Stimulated activated CD4-positive, alpha-beta T cell treated with anti-CD3 and anti-CD28 coated beads, TNF-alpha, amount 100 ng/mL, for 24 hours (primary cell): ENCODE data around the gene CTNNB1.

Experiments
- DNase-seq, 3 experiments: peaks; one replicate each; pipeline ENCODE4 v3.0.0-alpha.2; 2020; ENCODE audit warnings: low read depth in 3 of 3

The CTNNB1 gene

DNA sequence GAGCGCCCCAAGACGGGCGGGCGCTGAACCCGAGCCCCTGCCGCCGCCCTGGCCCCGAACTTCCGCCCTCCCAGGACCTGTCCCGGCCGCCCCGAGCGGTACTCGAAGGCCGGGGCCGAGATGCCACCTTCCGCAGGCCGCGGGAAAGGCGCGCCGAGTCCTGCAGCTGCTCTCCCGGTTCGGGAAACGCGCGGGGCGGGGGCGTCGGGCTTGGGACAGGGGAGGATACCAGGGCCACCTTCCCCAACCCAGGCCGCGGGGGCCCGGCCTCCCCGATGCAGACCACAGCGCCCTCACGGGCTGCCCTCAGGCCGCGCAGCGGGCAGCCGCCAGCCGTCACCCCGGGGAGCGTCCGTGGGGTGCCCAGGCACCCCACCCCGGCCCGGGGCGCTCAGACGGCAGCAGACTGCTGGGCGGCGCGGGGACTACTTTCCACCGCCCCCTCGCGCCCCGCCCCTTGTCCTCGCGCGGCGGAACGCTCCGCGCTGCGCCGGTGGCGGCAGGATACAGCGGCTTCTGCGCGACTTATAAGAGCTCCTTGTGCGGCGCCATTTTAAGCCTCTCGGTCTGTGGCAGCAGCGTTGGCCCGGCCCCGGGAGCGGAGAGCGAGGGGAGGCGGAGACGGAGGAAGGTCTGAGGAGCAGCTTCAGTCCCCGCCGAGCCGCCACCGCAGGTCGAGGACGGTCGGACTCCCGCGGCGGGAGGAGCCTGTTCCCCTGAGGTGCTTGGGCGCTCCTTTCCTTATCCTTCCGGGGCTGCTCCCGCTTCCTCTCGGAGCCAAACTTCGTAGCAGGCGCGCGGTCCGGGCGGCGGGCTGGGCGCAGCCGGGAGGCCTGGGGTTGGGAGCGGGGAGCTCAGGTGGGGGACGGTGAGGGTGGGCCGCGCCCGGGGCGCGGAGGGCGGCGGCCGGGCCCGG, at the start of gene CTNNB1:
Gene CTNNB1, plus strand, starts transcription at position 556 of the 916 bp plus-strand sequence. CDS start 24,564 bp downstream, outside the sequence.
- DNase-seq: peak; percentile 86 to 88 (median 87)

DNA sequence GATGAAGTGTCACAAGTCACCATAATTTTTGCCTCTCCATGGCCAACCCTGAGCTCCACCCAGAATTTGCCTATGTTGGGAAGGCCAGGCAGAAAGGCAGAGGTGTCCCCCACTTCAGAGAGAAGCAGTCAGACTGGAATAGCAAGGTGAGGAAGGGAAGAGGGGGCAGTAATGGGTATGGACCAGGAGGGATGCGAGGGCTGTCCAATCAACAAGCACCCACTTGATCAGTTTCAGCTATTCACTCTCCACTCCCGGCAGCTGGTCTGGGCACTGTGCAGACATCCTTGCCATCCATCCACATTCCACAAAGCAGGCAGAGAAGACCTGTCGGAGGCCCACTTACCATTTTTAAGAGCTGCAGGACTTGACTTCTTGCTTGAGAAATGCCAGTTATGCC, 43.5 kb upstream of the CTNNB1 start:
- DNase-seq: no peak

DNA sequence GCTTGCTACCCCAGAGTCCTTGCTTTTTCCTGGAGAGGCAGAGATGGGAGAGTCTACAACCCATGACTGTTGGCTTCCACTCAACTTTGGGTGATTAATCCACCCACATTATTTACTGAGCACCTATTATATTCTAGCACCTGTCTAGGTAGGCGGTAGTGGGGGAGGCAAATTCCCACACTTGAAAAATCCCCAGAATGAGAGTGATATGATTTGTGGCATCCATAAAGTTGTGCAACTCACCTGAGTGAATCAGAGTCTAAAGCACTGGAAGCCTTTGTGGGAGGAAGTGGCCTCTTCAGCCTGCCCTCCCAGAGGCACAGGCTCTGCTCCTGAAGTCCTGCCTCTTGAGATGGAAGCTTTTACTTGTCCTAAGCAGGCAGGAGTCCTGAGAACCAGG, 40.4 kb upstream of the CTNNB1 start:
- DNase-seq: no peak

DNA sequence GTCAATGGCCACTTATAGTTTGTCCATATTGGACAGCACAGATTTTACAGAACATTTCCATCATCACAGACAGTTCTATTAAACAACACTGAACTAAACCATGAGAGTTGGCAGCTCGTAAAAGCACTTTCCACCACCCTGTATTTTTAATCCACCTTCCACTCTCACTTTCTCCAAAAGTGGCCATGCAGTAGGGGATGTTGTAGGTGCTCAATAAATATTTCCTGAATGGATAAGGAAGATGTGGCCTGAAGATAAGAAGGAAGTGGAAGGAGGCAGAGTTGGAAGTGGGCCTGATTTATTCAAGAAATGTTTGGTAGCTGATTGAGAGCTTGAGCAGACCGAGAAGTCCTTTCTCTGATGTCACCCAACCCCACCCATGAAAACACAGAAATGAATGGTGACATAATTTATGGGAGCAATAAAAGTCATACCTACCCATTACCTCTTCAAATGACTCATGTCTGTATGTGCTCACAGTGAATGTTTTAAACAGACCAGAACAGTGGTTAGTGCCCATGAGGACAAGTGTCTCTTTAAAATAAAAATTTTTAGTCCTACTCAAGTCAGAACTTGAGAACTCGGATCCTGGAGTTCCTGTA, 39.6 kb upstream of the CTNNB1 start:
- no peak for DNase-seq

DNA sequence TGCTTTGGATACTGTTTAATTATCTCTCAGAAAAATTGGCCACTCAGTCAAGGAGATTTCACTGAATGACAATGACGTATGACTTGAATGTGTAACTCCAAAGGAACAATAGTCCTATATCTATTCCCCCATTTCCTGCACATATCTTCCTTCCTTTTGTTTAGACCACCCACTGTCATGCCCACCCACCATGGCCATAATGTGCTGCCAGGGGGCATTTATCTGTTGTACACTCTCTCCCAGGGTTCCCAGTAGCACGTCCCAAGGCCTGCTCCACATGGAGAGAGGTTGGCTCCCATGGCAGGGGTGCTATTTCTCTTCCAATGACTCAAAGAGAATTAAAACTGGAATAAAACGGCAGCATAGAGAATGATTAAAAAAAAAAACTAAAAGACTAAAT, 36.8 kb upstream of the CTNNB1 start:
- no peak for DNase-seq

DNA sequence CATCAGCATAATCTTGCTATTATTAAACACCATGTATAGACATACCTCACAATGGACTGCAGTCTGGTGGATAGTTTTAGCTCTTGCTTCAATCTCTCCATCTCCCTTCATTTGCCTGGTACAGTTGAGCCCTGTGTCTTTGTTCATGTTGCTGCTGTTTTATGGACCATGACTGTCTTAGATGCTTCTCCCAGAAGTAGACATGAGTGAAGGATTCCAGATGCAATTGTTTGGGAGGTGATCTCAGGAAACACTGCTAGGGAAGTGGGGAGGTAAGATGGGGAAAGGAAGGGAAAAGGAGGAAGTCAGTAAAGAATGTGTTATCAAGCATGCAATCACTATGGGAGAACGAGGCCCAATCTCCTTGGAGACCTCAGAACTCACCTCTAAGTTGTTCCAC, 36.3 kb upstream of the CTNNB1 start:
- no peak for DNase-seq

DNA sequence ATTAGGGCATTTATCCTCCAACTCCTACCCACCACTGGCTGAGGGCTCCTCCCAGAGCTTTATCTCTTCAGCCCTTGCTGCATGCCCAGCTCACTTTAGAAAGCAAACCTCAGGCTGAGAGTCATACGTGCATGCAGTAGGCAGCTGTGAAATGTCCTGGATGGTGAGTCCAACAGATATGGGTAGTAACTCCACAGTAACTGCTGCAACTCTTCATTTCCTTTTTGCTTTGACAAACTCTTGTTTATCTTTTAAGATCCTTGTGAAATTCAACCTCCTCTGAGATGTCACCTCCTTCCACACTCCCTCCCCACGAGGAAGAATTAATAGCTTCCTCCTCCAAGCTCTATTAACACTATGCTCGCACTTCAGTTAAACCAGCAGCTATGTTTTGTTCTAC, 35.9 kb upstream of the CTNNB1 start:
- no peak for DNase-seq

DNA sequence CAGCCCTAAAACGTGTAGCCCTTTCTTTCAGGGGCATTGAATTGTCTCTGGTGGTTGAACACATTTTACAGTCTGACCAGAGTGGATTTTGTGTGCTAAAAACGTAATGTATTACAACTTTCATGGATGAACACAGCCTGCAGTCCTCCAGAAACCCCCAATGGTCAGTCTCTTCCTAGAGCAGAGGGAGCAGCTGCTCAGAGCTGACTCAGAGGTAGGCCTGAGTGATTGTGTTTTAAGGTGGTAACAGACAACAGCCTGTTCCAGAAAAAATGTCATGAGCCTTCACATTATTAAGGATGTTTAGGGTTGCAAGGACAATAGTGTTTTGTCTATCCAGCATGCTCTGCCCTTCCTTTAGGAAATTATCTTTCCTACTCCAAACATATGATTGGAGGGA, 34.5 kb upstream of the CTNNB1 start:
- no peak for DNase-seq

DNA sequence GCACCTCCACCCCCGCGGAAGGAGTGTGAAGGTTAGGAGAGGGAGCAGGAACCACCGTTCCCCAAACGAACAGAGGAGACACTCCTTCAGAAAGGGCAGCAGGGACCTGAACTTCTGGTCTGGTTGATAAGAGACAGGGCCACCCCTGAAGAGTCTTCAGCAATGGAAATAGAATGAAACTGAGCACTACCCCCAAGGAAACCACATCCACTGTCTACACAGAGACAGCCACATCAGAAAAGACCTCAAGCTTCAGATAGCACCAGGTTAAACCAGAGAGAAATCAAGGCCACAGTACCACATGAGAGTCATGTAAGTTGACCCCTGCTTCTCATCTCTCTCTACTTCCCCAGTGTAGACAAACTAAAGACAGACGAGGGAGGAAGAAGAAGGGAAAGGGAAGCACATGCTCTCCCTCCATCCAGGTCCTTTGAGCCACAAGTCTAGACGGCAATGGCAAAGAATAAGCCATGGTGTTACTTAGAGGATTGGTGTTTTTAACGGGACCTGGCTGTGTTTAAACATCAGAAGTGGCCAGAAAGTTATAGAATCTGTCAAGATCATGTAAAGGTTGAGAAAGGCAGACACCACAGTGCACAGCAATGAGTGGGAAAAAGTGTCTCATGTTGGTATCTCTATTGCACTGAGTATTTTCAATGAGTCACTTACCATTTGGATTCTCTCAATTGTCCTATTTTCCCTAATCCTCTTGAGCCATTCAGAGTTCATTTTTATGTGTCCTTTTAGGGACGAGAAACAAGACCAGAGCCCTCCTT, 31.4 kb upstream of the CTNNB1 start:
- DNase-seq: no peak

DNA sequence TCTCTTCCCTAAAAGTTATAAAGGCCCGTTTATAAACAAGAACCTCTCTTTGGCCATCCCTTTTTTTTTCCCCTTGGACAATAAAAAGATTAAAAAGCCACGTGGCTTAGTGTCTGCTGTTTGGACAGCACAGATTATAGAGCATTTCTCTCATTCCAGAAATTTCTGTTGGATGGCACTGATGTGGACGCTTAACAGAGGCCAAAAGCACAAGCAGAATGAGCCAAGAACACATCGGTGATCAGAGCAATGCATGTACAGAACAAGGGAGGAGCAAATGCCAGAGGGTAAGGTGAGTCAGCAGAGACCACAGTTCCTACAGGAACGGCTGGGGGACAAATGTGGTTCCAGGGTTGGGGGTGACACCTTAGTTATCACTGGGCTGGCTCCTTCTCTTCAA, 30.3 kb upstream of the CTNNB1 start:
- no peak for DNase-seq

DNA sequence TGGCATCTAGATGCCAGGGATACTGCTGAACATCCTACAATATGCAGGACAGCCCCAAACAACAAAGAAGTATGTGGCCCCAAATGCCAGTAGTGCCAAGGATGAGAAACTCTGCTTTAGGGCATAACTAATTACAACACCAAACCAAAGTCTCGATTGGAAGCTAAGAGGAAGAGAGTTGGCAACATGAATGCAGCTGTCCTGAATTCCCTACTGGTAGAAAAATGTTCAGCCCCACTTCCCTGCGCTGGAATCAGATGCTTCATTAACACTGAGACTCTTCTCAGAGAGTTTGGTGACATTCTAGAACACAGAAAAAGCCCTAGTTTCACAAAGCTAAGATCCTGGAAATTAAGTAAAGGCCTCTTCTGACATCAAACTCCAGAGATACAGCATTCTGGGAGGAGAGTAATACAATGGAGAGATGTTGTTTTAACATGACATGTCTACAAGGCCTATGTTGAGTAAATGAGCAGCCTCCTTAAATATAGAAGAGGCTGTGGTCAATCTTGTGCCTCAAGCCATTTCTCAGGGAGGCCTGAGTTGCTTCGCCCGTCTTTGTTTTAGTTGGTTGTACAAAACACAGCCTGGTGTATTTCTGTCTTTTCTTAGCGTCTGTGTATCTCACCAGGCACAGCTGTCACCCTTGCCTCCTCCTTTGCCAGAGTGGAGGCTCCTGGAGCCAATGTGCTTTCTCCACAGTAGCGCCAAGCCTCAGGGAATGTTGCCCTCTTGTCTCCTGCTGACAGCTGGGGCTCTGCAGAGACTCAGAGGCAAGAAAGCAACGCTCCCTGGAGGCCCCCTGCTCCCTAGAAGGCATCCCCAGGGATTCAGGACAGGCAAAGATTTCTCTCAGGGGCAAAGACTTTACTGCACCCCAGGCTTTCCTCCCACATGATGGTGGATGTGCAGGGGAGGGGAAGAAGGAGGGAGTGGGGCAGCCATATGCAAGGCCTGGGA, 25.1 kb upstream of the CTNNB1 start:
- no peak for DNase-seq

DNA sequence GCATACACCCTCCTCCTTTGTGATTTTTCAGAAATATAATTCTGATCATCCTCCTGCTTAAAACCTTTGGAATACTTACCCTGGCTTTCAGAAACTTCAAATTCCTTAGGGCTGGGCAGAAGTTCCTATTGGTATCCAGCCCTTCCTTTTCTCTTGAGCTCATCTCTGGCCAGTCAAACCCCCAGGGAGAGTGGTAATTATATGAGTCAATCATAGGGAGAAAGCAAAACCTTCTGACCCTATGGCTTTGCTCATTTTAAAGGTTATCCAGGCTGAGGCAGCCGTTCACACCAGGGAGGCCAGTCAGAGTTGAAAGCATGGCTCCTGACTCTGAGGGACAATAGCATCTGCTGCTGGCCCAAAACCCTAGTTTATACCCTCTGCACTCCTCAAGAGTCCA, 23.9 kb upstream of the CTNNB1 start:
- no peak for DNase-seq

DNA sequence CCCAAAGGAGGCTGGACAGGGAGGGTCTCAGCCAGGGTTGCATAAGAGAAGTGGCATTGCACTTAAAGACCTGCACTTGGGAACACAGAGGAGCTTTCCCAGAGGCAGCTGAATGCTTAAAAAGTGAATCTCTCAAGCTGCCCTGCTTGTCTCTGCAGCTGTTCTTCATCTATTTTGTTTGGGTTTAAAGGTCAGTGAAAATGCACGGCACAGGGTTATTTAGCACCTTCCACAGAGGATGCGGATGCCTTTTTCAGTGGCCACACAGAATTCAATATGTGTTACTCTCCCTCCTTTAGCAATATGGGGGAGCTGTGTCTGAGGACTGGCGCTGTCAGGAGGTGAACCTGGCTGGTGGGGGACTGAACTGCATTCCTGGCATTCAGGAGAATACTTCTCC, 22.7 kb upstream of the CTNNB1 start:
- DNase-seq: no peak

DNA sequence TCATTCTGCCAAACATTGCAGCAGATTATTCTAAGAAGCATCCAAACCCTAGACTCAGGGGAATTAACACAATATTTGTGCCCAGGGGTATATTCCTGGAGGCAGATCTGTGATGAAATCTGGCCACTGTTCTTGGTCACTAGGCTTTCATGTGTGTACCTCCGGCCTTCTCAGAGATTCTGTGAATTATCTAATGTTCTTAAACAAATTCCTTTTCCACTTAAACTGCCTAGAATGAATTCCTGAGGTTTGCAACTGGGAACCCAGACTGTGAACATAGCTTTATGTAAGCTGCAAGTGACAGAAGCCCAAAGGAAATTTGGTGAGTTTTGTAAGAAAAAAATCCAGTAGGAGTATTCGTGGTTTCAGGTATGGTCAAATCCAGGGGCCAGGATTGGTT, 20.7 kb upstream of the CTNNB1 start:
- no peak for DNase-seq

DNA sequence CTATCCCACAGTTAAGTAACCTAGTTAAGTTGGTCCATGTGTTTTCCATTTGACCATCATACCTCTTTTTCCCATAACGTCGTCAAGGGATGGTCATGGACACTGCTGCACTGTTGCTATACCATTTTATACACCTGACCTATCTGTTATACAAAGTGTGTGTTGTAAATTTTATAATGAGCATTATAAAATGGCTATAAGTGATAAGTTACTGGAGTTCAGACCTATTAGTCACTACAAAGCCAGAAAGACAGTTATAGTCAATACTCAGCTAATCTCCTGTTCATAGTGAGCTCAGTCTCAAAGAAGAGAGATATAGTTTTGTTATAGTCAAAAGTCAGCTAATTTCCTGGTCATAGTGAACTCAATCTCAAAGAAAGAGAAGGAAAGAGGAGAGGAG, 18.9 kb upstream of the CTNNB1 start:
- no peak for DNase-seq

DNA sequence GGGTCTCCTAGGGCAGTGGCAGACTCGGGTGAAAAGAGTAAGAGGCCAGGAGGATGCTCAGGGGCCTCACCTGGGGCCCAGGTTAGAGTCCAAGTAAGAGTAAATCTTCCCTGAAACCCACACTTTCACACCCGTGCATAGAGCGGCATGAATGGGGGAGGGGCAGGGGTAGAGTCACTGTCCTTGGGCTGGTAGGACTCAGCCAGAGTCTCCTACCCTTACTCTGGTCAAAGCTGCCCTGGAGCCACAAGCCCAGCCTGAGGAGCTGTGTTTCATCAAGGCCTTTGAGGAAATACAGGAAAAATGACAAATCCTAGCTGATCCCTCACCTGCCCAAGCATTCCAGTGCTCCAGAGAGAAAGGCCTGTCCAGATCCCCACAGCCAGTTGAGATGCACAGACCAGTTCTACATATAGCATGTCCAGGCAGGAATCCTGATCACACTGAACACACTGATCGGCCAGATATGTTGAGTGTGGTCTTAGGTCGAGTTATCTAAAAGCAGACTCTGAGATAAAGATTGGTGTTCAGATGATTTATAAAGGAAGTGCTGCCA, 16.7 kb upstream of the CTNNB1 start:
- no peak for DNase-seq

DNA sequence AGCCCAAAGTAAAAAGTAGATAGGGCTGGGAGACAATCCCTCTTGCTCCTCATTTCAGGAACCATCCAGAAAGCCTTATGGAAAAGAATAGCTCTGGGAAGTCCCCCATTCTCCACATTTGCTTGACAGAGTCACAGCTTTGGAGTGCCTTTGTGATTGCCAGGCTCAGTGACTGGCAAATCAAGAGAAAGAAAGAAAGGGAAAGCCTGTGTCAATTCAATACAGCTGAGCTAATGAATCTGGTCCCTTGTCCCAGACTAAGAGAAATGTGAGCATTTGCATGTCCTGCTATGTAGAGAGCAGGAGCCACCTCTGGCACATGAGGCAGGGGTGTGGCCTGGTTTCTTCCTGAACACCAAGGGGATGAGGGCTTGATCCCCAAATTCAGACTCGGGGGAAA, 14.9 kb upstream of the CTNNB1 start:
- DNase-seq: no peak

DNA sequence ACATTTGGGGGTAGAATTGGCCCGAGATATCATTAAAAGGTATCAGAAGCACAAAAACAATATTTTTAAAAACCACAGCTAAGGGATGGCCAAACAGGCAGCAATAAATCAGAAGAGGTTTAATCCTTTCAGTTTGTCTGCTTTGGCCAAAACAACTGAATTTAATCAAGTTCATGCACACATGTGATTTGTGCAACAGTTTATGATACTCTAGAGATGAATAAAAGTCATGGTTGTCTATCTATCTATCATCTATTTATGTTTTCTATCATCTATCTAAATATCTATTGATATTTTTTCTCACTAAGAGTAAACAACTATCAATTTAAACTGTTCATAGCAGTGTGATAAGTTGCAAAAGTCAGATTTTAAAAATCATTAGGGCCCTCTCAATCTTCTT, 13.0 kb upstream of the CTNNB1 start:
- no peak for DNase-seq

DNA sequence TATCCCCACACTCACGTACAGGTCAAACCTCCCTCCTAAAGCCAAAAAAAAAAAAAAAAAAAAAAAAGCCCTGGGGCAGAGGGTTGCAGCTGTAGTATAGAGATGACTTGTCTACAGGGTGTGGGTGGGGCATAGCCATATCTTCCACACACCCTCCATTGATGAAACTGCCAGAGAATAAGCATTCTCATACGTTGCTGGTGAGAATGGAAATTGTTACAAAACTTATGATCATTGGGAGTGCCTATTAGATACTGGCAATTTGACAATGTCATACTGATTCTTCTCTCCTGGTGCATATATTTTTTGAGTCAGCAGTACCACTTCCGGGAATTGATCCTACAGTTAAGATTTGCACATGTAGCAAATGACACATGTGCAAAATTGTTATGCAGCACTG, 11.0 kb upstream of the CTNNB1 start:
- peak in 2 of 3 experiments; percentile 17 to 36 for DNase-seq

DNA sequence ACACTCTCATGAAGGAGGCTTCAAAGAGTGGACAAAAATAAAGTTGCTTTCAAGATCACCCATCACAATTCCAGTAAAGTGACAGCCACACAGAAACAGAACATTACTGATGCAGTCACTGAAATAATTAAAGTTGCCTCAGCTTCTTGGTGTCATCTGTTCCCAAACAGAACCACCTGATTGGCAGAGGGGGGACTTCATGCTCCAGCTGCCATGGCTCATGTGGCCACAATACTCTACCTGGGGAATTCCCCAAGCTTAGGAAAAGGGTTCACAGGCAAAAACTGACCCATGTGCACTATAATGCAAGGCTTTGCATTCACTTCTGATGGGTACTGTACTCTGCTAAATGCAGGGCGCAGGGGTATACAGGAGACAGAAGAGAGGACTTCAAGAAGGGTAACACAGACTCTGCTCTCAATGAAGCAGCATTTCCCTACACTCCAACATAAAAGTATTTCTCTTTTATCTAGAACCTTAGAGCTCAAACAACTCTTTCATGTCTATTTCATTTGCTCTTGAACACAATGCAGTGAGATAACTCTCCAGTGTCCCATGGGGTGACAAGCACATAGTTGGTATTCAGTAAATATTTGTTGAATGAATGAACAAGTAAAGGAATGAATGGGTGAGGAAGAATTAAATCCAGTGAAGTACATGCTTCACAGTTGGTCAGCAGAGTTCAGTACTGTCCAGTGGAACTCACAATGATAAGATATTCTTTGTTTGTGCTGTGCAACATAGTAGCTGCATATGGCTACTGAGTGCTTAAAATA, 8.6 kb upstream of the CTNNB1 start:
- DNase-seq: no peak
